ENCODE measurements around the gene NEO1.

DNA sequence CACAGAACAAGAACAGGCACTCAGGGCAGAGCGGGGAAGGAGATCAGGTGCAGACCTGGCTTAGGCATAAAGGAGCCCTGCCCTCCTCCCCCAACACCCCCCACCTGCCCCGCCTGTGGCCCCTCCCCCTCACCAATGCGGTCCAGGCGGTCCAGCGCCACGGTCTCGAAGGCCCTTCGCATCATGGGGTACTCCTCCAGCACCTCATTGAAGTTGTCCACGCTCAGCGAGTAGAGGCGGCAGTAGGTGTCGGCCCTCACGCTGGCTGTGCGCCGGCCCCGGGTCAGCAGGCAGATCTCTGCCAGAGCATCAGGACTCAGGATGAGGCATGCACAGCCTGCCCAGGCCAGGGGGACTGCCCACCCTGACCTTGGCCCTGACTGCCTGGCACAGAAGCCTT, 271.7 kb downstream of the NEO1 start:
- TF ChIP-seq, protein P1, sequence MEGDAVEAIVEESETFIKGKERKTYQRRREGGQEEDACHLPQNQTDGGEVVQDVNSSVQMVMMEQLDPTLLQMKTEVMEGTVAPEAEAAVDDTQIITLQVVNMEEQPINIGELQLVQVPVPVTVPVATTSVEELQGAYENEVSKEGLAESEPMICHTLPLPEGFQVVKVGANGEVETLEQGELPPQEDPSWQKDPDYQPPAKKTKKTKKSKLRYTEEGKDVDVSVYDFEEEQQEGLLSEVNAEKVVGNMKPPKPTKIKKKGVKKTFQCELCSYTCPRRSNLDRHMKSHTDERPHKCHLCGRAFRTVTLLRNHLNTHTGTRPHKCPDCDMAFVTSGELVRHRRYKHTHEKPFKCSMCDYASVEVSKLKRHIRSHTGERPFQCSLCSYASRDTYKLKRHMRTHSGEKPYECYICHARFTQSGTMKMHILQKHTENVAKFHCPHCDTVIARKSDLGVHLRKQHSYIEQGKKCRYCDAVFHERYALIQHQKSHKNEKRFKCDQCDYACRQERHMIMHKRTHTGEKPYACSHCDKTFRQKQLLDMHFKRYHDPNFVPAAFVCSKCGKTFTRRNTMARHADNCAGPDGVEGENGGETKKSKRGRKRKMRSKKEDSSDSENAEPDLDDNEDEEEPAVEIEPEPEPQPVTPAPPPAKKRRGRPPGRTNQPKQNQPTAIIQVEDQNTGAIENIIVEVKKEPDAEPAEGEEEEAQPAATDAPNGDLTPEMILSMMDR (IDR thresholded peaks at IDR 0.05), result no peak
- TF ChIP-seq POLR2A (IDR thresholded peaks at IDR 0.05; ENCODE audit: low read length) (no peak), MYC (IDR thresholded peaks at IDR 0.05; ENCODE audit: borderline replicate concordance, low read length) (no peak), ZFP36 (IDR thresholded peaks at IDR 0.05; ENCODE audit: borderline replicate concordance, partially characterized antibody) (no peak), TP53 (CRISPR knock-in tag; IDR thresholded peaks at IDR 0.05) (no peak), RAD21 (conservative IDR thresholded peaks at IDR 0.05 in 1 of 2, IDR thresholded peaks at IDR 0.05 in 1 of 2) (no peak), JUN (IDR thresholded peaks at IDR 0.05) (no peak), CHD4 (IDR thresholded peaks at IDR 0.05; ENCODE audit: borderline replicate concordance) (no peak), HEYL (CRISPR knock-in tag; IDR thresholded peaks at IDR 0.05) (no peak)
- TF ChIP-seq, protein P2, sequence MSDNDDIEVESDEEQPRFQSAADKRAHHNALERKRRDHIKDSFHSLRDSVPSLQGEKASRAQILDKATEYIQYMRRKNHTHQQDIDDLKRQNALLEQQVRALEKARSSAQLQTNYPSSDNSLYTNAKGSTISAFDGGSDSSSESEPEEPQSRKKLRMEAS (IDR thresholded peaks at IDR 0.05), result no peak
- TF ChIP-seq, protein P3, sequence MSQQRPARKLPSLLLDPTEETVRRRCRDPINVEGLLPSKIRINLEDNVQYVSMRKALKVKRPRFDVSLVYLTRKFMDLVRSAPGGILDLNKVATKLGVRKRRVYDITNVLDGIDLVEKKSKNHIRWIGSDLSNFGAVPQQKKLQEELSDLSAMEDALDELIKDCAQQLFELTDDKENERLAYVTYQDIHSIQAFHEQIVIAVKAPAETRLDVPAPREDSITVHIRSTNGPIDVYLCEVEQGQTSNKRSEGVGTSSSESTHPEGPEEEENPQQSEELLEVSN (IDR thresholded peaks at IDR 0.05; ENCODE audit: borderline replicate concordance, low read depth), result no peak
- TF ChIP-seq, protein P4, sequence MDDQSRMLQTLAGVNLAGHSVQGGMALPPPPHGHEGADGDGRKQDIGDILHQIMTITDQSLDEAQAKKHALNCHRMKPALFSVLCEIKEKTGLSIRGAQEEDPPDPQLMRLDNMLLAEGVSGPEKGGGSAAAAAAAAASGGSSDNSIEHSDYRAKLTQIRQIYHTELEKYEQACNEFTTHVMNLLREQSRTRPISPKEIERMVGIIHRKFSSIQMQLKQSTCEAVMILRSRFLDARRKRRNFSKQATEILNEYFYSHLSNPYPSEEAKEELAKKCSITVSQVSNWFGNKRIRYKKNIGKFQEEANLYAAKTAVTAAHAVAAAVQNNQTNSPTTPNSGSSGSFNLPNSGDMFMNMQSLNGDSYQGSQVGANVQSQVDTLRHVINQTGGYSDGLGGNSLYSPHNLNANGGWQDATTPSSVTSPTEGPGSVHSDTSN (IDR thresholded peaks at IDR 0.05), result no peak
